Transverse colon (tissue), 3 donors: ENCODE results near the gene UNC5B.
A peak's percentile ranks its signal among the peaks of the same experiment; 100 is the strongest.

Experiments
- CTCF ChIP-seq, 5 experiments: fragments of 200-600 bp in 3 of 5; fragments of 450-650 bp in 2 of 5; sonication (generic) in 3 of 5; IDR thresholded peaks; 1 replicate in 2 of 5; 2 replicates in 3 of 5; pipeline ENCODE4 v1.5.1; 2016 to 2017; ENCODE audit warnings: antibody characterized with exemption in 5 of 5, inconsistent platforms in 3 of 5, mild to moderate bottlenecking in 2 of 5, moderate library complexity in 1 of 5
- POLR2A ChIP-seq: fragments of 450-650 bp; IDR thresholded peaks from one replicate; pipeline ENCODE4 v1.6.1; 2016; ENCODE audit warnings: antibody characterized with exemption, mild to moderate bottlenecking, moderate library complexity

GRCh38 chr10:71268247-71268691 lies 55.9 kb downstream of the UNC5B start:
- TF ChIP-seq POLR2A (no peak), CTCF (IDR thresholded peaks at IDR 0.05) (peak; percentile 30 to 60 (median 38))
